22Rv1 (cell line): ENCODE measurements around the gene CECR2.

Source experiments
- H3K27ac ChIP-seq: fragments of 450-650 bp; 2 replicates; pipeline ENCODE4 v1.5.1; 2017
- ZFX ChIP-seq: fragments of 450-650 bp; IDR thresholded peaks from 2 replicates; pipeline ENCODE4 v1.6.1; 2017; ENCODE audit warnings: antibody characterized with exemption, borderline replicate concordance
- TF ChIP-seq, protein P1 (sequence below): fragments of 450-650 bp; IDR thresholded peaks from 2 replicates; pipeline ENCODE4 v1.5.1; 2017; ENCODE audit warnings: mild to moderate bottlenecking

CECR2 gene

GRCh38 chr22:17371448-17371847 lies 2.2 kb downstream of the CECR2 start:
- H3K27ac ChIP-seq = no peak overlapping the region

GRCh38 chr22:17373855-17374254 lies 4.6 kb downstream of the CECR2 start:
- H3K27ac ChIP-seq = no peak overlapping the region
- no peak for TF ChIP-seq ZFX
- TF ChIP-seq, protein P1, sequence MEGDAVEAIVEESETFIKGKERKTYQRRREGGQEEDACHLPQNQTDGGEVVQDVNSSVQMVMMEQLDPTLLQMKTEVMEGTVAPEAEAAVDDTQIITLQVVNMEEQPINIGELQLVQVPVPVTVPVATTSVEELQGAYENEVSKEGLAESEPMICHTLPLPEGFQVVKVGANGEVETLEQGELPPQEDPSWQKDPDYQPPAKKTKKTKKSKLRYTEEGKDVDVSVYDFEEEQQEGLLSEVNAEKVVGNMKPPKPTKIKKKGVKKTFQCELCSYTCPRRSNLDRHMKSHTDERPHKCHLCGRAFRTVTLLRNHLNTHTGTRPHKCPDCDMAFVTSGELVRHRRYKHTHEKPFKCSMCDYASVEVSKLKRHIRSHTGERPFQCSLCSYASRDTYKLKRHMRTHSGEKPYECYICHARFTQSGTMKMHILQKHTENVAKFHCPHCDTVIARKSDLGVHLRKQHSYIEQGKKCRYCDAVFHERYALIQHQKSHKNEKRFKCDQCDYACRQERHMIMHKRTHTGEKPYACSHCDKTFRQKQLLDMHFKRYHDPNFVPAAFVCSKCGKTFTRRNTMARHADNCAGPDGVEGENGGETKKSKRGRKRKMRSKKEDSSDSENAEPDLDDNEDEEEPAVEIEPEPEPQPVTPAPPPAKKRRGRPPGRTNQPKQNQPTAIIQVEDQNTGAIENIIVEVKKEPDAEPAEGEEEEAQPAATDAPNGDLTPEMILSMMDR = no peak

More at GRCh38 chr22:17371448-17371847, 2.2 kb downstream of the CECR2 start:
- TF ChIP-seq, protein P1 = no peak
- TF ChIP-seq ZFX = no peak

GRCh38 chr22:17375914-17376614 lies 6.8 kb downstream of the CECR2 start:
- no peak for TF ChIP-seq ZFX
- TF ChIP-seq, protein P1 = no peak
- H3K27ac ChIP-seq = no peak overlapping the region

DNA sequence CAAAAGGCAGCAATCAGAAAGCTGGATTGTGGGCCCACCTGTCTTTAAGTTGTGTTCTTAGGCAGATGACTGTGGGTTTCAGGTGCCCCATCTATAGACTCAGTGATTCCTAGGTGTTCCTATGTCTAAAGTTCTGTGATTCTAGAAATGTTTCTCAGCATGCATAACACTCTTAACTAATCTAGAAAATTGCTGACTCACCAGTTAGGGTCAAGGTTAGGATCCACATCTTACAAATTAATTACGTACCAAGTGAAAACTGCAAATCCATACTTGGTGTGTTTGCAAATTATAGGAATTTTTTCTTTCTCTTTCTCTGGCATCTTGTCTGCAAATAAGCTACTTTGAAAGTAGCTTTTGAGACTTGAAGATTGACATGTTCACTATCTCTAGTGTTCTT lies 7.7 kb downstream of the CECR2 start:
- H3K27ac ChIP-seq = no peak overlapping the region
- TF ChIP-seq, protein P1 = no peak
- no peak for TF ChIP-seq ZFX

DNA sequence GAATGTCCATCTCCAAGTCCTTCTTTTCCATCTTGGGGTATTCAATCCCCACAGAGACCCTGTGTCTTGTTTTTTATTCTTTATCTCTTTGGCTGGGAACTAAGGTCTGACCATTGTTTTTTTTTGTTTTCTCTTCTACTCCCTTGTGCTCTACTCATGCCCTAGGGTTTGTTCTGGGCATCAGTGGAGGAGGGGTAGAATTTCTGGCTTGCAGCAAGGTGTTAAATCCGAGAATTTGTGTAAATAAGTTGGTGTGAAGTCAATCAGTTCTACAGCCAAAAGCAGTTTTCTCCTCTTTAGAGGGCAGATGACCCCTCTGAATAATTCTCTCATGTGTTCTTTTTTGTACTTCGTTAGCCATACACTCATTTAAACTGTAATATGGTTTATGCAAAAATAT lies 10.7 kb downstream of the CECR2 start:
- no peak overlapping the region for H3K27ac ChIP-seq
- no peak for TF ChIP-seq ZFX
- TF ChIP-seq, protein P1 = no peak

- H3K27ac ChIP-seq = no peak overlapping the region
- TF ChIP-seq, protein P1 = no peak
- TF ChIP-seq ZFX = no peak
These were observed 11.3 kb downstream of the CECR2 start for GRCh38 chr22:17380359-17381087.
